Stimulated activated CD4-positive, alpha-beta T cell treated with anti-CD3 and anti-CD28 coated beads, Interleukin-2, amount 100 ng/mL, for 24 hours (primary cell): Measurements from ENCODE around the gene MGP.

Experiments used
- DNase-seq, 2 donors: peaks; one replicate each; pipeline ENCODE4 v3.0.0-alpha.2; 2020

The MGP gene

DNA sequence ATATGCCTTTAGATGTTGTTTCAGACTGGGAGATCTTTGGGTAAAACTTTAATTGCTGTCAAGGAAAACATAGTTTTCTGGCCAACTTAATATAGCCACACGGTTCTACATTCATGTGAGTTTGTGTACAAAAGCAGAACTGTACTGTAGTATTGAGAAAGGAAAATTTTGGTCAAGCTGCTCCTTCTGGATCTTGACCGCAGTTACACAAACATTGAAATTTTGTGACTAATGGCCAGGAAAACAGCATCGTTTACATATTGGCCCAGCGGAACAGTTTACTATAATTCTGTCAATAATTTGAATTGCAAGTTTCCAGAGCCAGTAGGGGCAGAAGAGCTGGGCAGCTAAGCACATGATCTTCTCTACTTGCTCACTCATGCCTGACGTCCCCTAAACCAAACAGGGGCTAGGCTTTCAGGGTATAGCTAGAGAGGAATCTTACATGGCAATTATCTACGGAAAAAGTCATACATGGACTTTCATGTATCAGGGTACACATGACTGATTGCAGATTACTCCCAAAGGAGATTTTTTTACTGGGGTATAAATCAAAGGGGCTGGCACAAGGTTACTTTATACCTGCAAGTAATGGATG lies 31.0 kb downstream of the MGP start:
- DNase-seq = no peak

DNA sequence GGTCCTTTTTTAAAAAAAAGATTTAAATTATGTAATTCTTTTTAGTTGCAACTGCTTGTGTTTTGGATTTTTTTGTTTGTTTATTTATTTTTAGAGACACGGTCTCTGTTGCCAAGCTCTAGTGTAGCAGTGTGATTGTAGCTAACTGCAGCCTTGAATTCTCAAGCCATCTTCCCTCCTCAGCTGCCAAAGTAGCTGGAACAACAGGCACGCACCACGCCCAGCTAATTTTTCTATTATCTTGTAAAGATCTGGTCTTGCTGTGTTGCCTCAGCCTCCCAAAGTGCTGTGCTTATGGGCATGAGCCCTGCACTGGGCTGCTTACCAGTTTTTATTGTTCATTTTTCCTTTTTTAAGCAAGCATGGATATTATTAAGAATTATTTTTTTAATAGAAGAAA lies 31.7 kb downstream of the MGP start:
- no peak for DNase-seq

DNA sequence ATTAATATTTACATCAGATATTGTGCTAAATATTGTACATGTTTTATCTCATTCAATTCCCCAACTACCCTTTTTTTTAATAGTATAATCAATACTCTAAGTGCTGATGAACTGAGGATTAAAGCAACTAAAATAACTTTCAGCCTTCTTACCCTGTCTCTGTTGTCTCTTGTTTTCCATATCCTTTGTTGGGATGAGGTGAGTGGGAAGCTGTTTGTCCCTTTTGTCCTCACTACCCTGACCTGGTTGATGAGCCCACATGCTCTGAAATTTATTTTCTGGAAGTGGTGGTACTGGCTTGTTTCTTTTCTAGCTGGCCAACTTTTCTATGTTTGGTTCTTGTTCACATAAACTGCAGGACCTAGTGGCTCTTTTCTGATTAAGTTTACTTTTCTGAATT lies 32.8 kb downstream of the MGP start:
- no peak for DNase-seq

DNA sequence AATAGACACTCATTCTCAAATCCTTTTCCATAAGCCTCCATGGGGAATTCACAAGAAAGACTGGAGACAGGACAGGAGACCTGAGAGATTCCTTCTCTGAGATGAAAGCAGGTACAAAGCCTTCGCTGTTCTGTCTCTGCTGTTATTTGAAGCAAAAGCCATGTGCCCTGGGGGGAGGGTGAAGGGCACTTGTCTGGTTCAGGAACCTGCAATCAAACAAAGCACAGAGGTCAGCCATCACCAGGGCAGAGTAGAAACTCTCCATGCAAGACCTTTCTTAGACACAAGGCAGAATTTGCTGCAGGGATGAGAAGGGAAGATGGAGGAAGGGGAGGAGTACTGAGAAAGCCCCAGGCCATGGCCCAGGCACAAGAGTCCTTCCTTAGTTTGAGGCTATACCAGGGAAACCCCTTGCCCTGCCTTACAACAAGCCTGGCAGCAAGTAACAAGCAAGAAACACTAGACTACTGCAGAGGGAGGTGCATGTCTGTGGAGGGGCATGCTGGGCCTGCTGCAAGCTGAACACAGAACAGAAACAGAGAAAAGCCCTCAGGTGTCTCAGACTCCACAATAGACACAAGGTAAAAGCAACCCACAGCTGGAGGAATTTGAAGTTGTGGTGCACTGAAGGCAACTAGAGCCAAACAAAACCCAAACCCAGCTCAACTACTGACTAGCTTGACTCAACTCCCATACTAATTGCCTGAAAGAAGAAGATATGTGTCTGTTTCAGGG lies 34.6 kb downstream of the MGP start:
- DNase-seq = no peak

DNA sequence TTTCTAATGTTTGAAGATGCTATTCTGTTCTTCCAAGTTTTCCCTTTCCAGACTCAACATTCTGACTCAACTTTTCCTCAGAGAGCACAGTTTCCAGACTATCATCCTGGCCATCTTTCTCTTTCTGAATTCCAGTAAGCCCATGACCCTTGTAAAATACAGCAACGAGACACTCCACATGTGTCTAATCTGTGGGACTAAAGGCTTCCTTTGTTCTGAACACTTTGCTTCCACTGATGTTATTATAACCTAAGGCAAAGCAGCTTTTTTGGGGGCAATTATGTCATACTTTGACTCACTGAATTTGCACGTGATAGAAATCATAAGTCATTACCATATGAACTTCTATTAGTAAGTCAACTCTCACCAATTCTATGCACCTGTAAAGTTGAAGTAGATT lies 36.0 kb downstream of the MGP start:
- no peak for DNase-seq

DNA sequence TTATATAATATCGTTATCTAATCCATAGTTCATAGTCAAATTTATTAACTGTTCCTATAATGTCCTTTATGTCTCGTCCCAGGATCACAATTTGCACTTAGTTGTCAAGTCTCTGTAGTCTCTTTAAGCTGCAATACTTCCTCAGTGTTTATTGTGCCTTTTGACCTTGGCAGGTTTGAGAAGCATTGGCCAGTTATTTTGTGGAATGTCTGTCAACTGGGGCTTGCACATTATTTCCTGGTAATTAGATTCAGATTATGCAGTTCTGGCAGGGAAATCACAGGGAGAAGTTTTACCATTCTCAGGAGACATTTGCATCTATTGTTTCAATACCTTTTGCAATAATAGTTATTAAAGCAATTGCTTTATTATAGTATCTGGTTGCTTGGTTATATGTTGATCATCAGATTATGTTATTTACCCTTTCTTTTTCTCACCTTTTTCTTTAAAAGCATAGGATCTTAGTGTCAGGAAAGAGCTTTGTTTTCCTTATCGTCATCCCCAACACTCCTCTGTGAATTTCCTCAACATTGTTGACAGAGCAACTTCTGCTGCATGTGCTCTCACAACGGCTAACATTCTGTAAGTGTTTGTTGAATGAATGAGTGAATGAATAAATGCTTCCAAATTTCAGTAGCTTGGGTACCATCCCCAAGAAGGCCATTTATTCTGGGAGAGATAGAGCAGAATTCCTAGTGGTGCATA lies 38.6 kb downstream of the MGP start:
- no peak for DNase-seq

DNA sequence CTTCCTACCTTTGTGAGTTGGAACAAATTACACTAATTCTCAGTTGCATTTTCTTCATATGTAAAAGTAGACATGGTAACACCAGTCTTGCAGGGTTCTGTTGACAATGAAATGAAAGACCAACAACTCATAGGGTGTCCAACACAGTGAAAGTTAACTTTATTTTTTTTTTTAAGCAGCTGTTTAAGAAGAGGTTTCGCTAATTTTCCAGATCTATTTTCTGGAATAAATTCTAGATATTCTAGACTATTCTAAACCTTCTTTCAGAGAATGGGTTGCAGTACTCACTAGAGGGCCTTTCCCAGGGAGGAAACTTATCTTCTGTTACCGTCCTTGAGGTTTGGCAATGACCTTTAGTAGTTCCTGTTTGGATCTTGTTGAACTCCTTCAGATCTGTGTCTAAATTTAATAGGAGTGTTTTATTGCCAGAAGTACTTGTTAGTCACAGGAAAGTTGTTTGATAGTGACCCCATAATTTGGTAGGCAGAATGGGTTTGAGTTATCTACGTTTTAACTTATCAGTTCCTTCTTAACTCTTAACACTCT lies 39.5 kb downstream of the MGP start:
- no peak for DNase-seq

DNA sequence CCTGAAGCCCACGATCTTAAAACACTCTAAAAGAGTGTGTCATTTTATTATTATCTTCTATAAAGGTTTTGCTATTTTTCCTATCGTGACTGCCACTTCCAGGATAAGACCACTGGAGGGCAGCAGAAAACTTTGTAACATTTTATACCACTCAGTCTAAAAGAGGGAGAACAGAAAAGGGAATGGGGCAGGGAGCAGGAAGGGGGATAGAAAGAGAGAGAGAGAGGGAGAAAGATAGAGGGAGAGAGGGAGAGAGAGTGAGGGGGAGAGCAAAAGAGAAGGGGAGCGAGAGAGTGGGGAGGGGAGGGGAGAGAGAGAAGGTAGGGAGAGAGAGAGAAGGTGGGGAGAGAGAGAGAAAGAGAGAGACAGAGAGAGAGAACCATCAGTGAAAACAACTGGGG lies 40.3 kb downstream of the MGP start:
- DNase-seq = peak; percentile 16 to 43

DNA sequence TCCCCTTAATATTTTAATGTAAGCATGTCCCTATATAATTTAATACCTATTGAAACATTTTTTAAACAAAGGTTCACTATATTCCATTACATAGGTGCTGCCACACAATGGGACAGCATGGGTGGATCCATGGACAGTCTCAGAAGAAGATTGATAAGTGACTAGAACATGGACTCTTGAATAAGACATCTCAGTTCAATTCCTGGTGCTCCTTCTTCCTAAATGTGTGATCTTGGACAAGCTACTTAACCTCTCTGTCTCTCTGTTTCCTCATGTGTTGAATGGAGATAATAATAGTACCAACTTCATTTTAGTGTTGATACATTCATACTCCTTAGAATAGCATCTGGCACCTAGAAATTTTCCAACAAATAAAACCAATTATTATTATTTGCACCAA lies 41.3 kb downstream of the MGP start:
- no peak for DNase-seq

DNA sequence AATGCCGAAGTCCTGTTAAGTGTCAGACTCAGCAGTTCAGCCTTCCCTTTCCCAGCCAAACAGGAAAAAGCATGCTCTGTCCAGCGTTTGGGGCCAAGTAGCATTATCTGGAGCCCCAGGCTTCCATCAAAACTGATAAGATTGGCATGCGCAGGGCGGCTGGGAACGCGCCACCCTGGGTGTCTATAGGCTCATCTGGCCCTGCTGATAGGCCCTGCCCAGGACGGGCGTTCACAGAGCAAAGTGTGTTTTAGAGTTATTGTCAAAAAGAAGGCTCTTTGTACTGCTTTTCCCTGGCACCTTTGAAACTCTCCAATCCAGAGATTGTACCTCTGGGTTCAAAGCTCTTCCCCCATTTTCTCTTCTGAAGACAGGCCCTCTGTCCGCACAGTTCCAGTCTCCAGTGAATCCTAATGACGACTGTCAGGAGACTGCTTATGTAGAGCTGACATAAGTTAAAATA lies 42.2 kb downstream of the MGP start, which contains the start of gene ART4:
Gene ART4, minus strand, starts transcription at position 102 of the 463 bp plus-strand sequence. CDS start 413 bp downstream, outside the sequence.
- no peak for DNase-seq

DNA sequence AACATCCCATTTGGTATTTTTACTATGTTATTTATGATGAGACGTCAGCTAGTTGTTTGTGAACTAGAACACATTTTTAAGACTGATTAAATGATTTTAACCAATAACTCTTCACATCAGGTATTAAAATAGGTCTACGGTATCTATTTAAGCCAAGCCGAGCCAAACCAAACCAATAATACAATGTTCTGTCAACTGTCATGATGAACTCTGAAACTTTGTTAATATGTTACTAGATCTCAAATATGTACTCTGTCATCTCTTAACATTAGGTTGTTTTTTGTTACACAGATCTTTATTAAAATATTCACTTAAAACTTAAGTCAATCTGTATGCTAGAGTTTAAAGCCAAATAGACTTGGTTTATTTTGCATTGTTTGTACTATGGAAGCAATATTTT lies 43.3 kb downstream of the MGP start:
- DNase-seq = no peak

DNA sequence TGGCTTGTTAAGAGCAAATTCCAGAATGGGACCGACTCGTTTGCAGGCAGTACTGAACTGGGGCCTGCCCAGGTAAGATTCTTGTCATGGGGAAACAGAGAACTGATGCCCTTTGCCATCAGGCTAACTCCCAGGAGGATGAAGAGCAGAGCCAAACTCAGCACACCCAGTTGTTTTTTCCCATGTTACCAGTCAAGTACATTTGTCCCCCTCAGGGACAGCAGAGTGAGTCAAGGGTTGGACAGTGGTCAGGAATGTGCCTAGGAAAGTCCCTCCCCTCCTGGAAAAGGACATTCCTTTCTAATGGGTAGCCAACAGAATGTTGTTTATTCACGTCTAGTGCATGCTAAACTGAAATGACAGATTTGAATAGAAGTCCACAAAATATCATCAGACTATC lies 43.9 kb downstream of the MGP start:
- no peak for DNase-seq

DNA sequence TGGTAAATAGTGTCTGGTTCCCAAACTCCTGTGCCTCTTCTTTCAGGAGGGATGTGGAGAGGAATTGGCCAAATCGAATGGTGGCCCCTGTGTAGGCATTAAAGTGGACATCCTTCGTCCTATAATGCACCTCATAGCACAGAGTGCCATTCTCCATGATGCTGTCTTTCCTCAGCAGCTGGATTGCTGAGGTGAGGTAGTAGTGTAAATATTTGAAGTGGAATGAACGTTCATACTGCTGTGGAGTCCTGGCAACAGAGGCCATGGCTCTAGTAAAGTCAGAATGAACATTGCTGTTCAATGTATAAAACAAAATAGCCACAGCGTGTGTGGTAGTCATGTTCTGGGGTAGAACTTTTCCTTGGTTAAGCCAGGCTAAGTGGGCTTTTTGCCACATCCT lies 45.0 kb downstream of the MGP start:
- DNase-seq = no peak

DNA sequence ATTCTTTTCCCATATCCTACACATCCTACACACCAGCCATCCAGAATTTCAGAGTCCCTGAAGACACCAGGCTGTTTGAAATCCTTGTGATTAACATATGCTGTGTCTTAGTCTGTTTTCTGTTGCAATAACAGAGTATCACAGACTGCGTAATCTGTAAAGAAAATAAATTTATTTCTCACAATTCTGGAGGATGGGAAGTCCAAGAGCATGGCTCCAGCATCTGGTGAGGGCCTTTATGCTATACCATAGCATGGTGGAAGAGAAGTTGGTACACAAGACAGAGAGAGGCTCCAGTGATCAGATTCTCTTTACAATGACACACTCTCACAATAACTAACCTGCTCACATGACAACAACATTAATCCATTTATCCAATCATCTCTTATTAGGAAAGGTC lies 46.4 kb downstream of the MGP start:
- DNase-seq = no peak

DNA sequence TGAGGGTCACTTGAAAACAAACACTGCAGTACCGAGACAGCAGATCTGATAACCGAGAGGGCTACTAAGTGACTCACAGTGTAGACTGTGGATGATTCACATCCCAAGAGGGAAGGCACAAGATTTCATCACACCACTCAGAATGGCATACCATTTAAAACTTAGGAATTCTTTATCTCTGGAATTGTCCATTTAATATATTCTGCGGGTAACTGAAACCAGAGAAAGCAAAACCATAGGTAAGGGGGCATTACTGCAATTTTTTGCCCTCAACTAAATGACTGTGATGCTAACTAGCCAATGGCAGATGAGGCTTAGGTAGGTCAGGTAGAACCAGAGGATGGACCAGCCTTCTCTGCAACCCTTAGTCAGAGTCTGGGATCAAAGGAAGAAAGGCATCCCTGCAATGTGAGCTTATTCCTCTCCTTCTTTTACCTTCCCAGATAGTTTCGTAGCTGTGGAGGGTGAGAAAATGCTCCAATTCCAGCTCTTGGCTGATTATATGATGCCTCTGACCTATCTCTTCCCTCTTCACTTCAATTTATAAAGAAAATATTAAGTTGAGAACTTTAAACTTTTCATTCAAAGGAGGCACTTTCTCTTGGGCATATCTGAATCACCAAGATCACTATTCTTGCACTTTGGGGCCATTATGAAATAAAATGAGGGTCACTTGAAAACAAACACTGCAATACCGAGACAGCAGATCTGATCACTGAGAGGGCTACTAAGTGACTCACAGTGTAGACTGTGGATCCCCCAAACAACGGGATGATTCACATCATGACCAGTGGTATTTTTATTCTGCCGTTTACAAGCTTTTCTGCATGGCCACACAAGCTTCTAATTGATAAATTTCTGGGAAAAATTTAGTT lies 49.1 kb downstream of the MGP start:
- no peak for DNase-seq

DNA sequence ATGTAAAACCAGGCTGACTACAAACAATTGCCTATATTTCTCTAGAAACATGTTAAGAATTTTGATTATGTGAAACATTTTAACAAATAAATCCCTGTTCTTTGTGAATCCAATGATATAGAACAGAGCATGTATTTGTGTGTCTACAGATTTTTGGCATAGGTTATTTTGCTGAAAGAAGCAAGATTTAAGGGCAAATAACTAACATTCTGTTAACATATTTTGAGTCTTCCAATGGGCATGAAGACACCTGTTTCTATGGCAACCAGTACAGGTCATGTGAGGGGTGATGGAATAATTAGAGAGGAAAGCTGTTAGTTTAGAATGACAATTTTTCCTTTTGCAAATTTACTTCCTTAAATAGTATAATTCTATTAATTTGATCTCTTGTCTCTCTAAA lies 51.1 kb downstream of the MGP start:
- no peak for DNase-seq

DNA sequence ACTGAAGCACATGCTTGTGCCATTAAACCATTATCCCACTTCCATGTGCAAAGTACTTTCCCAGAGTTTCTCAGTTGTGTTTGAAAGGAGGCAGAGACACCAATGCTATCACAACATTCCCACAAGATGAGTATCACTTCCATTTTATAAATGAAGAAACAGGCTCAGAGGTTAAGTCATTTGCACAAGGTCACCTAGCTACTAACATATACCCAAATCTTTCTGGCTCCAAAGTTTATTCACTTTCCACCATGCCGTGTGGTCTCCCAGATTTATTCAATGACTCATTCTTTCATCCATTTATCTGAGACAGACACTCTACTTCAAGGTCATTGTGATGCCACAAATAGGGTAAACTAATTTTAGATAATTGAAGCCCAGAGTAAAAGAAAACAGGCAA lies 51.7 kb downstream of the MGP start:
- DNase-seq = no peak

DNA sequence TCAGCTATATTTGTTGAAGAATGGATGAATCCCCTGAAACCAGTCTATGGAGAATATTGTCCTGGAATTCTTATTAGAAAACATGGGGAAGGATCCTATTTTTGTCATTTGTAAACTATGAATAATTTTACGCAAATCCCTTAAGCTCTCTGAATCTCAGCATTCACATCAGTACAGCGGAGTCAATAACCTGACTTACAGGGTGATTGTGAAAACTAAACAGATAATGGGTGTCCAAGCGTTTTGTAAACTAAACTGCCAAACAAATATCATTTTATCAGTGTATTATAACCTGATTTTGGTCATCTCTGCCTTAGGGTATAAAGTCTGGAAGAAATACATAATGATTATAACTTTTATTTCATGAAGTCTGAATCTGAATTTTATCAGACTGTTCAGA lies 52.3 kb downstream of the MGP start:
- no peak for DNase-seq
